ENCODE data around the gene CYTIP. TPM values are rescaled to one million over a fixed set of nuclear protein-coding genes. Genes with fewer than 3 reads are reported as not detected.

CYTIP gene
- polyA plus RNA-seq, 3 donors = 61.9 to 188 (median 83.5) TPM

GRCh38 chr2:157438863-157439823 is 4.7 kb downstream of the CYTIP start:
- no peaks in the 10 kb centered on the region for H3K27me3 ChIP-seq (ENCODE audit: control insufficient read depth in 2 of 2, insufficient read depth in 2 of 2, low read length in 2 of 2)
- H3K4me3 ChIP-seq (replicated peaks in 1 of 3; ENCODE audit: low read depth in 2 of 3, low read length in 3 of 3) = peak overlapping the region; percentile 12 to 100 (median 100)
- DNase-seq = peak in 1 of 3 donors; percentile 39
- H2AFZ ChIP-seq (ENCODE audit: insufficient read depth, low read depth, low read length, poor library complexity, severe bottlenecking) = no peak overlapping the region
- TF ChIP-seq, protein P1, sequence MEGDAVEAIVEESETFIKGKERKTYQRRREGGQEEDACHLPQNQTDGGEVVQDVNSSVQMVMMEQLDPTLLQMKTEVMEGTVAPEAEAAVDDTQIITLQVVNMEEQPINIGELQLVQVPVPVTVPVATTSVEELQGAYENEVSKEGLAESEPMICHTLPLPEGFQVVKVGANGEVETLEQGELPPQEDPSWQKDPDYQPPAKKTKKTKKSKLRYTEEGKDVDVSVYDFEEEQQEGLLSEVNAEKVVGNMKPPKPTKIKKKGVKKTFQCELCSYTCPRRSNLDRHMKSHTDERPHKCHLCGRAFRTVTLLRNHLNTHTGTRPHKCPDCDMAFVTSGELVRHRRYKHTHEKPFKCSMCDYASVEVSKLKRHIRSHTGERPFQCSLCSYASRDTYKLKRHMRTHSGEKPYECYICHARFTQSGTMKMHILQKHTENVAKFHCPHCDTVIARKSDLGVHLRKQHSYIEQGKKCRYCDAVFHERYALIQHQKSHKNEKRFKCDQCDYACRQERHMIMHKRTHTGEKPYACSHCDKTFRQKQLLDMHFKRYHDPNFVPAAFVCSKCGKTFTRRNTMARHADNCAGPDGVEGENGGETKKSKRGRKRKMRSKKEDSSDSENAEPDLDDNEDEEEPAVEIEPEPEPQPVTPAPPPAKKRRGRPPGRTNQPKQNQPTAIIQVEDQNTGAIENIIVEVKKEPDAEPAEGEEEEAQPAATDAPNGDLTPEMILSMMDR (IDR thresholded peaks at IDR 0.05) = no peak
- peaks cover 42 to 84% of the 10 kb centered on the region in 2 donors for H3K4me1 ChIP-seq (ENCODE audit: control insufficient read depth in 1 of 2, insufficient read depth in 2 of 2, low read length in 2 of 2)
- H3K79me2 ChIP-seq (ENCODE audit: insufficient read depth, low read length) = peaks cover 98% of the 10 kb centered on the region
- no CpG with 5 or more reads among the region's 12 CpGs for WGBS (ENCODE audit: insufficient coverage)
- Mint-ChIP-seq H3K9me3 (peaks cover 0 to 2% (median 0%) of the 10 kb centered on the region in 7 donors), H3K4me1 (peaks cover 73% of the 10 kb centered on the region), H3K36me3 (peaks cover 67 to 71% of the 10 kb centered on the region in 2 donors), H3K27me3 (ENCODE audit: low read depth in 3 of 3) (no peaks in the 10 kb centered on the region), H3K27ac (peak overlapping the region; percentile 85 to 99 (median 97)), H3K4me3 (peak overlapping the region; percentile 100)
- intact Hi-C loops (cut with micrococcal nuclease) = loop anchor here in 1 of 2 donors (10.0 kb wide), 1 partner anchor 114 kb away; the partner anchor contains the start of gene ERMN
- H3K27ac ChIP-seq (ENCODE audit: low read depth in 1 of 2, low read length in 2 of 2) = peak overlapping the region in 1 of 2 donors; percentile 93
- H3K36me3 ChIP-seq (replicated peaks in 1 of 2; ENCODE audit: control insufficient read depth in 1 of 2, insufficient read depth in 2 of 2, low read length in 2 of 2) = peaks cover 2 to 38% of the 10 kb centered on the region in 2 donors
- no peak overlapping the region for H3K9ac ChIP-seq (ENCODE audit: insufficient read depth, low read length, poor library complexity, severe bottlenecking)
- H4K20me1 ChIP-seq (ENCODE audit: insufficient read depth, low read length) = peaks cover 94% of the 10 kb centered on the region
- no peaks in the 10 kb centered on the region for H3K9me3 ChIP-seq (replicated peaks in 1 of 2; ENCODE audit: control insufficient read depth in 1 of 2, insufficient read depth in 1 of 2, low read length in 2 of 2)
- H3K4me2 ChIP-seq (replicated peaks; ENCODE audit: extremely low read depth, low read length, poor library complexity, severe bottlenecking) = peak overlapping the region; percentile 93

DNA sequence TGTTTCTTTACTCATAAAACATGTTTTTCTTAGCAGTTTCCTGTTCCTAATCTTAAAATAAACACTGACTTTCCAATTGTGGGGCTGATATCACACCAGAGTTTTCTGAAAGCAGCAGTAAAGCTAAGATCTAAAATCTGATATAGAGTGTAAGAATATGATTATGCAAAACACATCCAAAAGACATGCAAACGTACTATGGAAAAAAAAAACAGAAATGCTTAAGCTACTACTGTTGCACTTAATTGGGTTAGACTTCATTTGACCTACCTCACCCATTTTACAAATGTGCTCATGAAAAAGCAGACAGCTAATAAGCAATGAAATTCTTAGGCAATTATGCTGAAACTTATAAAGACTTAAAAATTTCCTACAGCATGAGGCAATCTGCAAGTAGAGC is 10.5 kb downstream of the CYTIP start:
- WGBS (ENCODE audit: insufficient coverage) = no CpG with 5 or more reads among the region's 1 CpG
- peaks cover 99% of the 10 kb centered on the region for H4K20me1 ChIP-seq (ENCODE audit: insufficient read depth, low read length)
- H3K4me3 ChIP-seq (replicated peaks in 1 of 3; ENCODE audit: low read depth in 2 of 3, low read length in 3 of 3) = no peak overlapping the region
- DNase-seq = no peak
- peaks cover 53 to 69% of the 10 kb centered on the region in 2 donors for H3K36me3 ChIP-seq (replicated peaks in 1 of 2; ENCODE audit: control insufficient read depth in 1 of 2, insufficient read depth in 2 of 2, low read length in 2 of 2)
- no peak overlapping the region for H3K9ac ChIP-seq (ENCODE audit: insufficient read depth, low read length, poor library complexity, severe bottlenecking)
- H3K27ac Mint-ChIP-seq = peak overlapping the region in 3 of 7 donors; percentile 10 to 76 (median 35)
- intact Hi-C loops (cut with micrococcal nuclease) = loop anchor here in 1 of 2 donors (5.0 to 10.0 kb wide), 2 partner anchors 34 to 109 kb away; partner anchors contain the start of gene ERMN
- no peaks in the 10 kb centered on the region for H3K27me3 ChIP-seq (ENCODE audit: control insufficient read depth in 2 of 2, insufficient read depth in 2 of 2, low read length in 2 of 2)
- H3K4me1 Mint-ChIP-seq = peaks cover 53% of the 10 kb centered on the region
- peaks cover 0 to 9% (median 2%) of the 10 kb centered on the region in 7 donors for H3K9me3 Mint-ChIP-seq
- TF ChIP-seq, protein P1 (IDR thresholded peaks at IDR 0.05) = no peak
- H3K27ac ChIP-seq (ENCODE audit: low read depth in 1 of 2, low read length in 2 of 2) = no peak overlapping the region
- H3K4me1 ChIP-seq (ENCODE audit: control insufficient read depth in 1 of 2, insufficient read depth in 2 of 2, low read length in 2 of 2) = peaks cover 21 to 49% of the 10 kb centered on the region in 2 donors
- H3K36me3 Mint-ChIP-seq = peaks cover 85 to 89% of the 10 kb centered on the region in 2 donors
- H3K4me2 ChIP-seq (replicated peaks; ENCODE audit: extremely low read depth, low read length, poor library complexity, severe bottlenecking) = no peak overlapping the region
- H3K79me2 ChIP-seq (ENCODE audit: insufficient read depth, low read length) = peaks cover 73% of the 10 kb centered on the region
- no peak overlapping the region for H2AFZ ChIP-seq (ENCODE audit: insufficient read depth, low read depth, low read length, poor library complexity, severe bottlenecking)
- H3K9me3 ChIP-seq (replicated peaks in 1 of 2; ENCODE audit: control insufficient read depth in 1 of 2, insufficient read depth in 1 of 2, low read length in 2 of 2) = no peaks in the 10 kb centered on the region
- no peak overlapping the region for H3K4me3 Mint-ChIP-seq
- H3K27me3 Mint-ChIP-seq (ENCODE audit: low read depth in 3 of 3) = no peaks in the 10 kb centered on the region
